ENCODE data around the gene MACIR. TPM values are rescaled to one million over a fixed set of nuclear protein-coding genes. Genes with fewer than 3 reads are reported as not detected.

The MACIR gene
- total and polyA plus RNA-seq, 2 donors from 2014 or later = 7.1 to 7.4 TPM

- no peak for TF ChIP-seq CTCF (IDR thresholded peaks at IDR 0.05; ENCODE audit: borderline replicate concordance, extremely low read depth, insufficient read depth)
- H3K9me3 ChIP-seq (ENCODE audit: control insufficient read depth in 2 of 3, insufficient read depth in 1 of 3, low read length in 3 of 3) = no peaks in the 10 kb centered on the region
- H3K27me3 ChIP-seq (ENCODE audit: control insufficient read depth, insufficient read depth, low read length) = no peaks in the 10 kb centered on the region
- FAIRE-seq (no peak), DNase-seq (no peak)
- no peak overlapping the region for H3K27ac ChIP-seq (ENCODE audit: low read depth in 2 of 2, low read length in 2 of 2)
- intact Hi-C loops (cut with DNase I) = loop anchor here (5.0 kb wide), 1 partner anchor 254 kb away; no protein-coding TSS in a partner anchor
- H3K4me1 ChIP-seq (ENCODE audit: control insufficient read depth in 2 of 3, insufficient read depth in 2 of 3, low read depth in 1 of 3, low read length in 3 of 3) = no peaks in the 10 kb centered on the region
- H3K36me3 ChIP-seq (ENCODE audit: control insufficient read depth in 2 of 3, insufficient read depth in 3 of 3, low read length in 3 of 3) = no peaks in the 10 kb centered on the region
- H3K9ac ChIP-seq (ENCODE audit: low read length in 3 of 3) = no peak overlapping the region
- no peak overlapping the region for H3K4me3 ChIP-seq (ENCODE audit: low read length in 3 of 3)
Observed at GRCh38 chr5:103228588-103228987, 30.0 kb upstream of the MACIR start.

GRCh38 chr5:103232393-103232999 is 26.1 kb upstream of the MACIR start:
- intact Hi-C loops (cut with DNase I) = no loop called here
- TF ChIP-seq CTCF (IDR thresholded peaks at IDR 0.05; ENCODE audit: borderline replicate concordance, extremely low read depth, insufficient read depth) = peak; percentile 84
- Histone ChIP-seq H3K36me3 (ENCODE audit: control insufficient read depth in 2 of 3, insufficient read depth in 3 of 3, low read length in 3 of 3) (no peaks in the 10 kb centered on the region), H3K9me3 (ENCODE audit: control insufficient read depth in 2 of 3, insufficient read depth in 1 of 3, low read length in 3 of 3) (no peaks in the 10 kb centered on the region), H3K27me3 (ENCODE audit: control insufficient read depth, insufficient read depth, low read length) (no peaks in the 10 kb centered on the region), H3K27ac (ENCODE audit: low read depth in 2 of 2, low read length in 2 of 2) (no peak overlapping the region), H3K9ac (ENCODE audit: low read length in 3 of 3) (no peak overlapping the region), H3K4me1 (ENCODE audit: control insufficient read depth in 2 of 3, insufficient read depth in 2 of 3, low read depth in 1 of 3, low read length in 3 of 3) (no peaks in the 10 kb centered on the region), H3K4me3 (ENCODE audit: low read length in 3 of 3) (no peak overlapping the region)
- peak; percentile 94 for FAIRE-seq
- peak in 1 of 5 donors; percentile 42 for DNase-seq

- H3K4me3 ChIP-seq (ENCODE audit: low read length in 3 of 3) = no peak overlapping the region
- H3K9me3 ChIP-seq (ENCODE audit: control insufficient read depth in 2 of 3, insufficient read depth in 1 of 3, low read length in 3 of 3) = no peaks in the 10 kb centered on the region
- no peak overlapping the region for H3K27ac ChIP-seq (ENCODE audit: low read depth in 2 of 2, low read length in 2 of 2)
- FAIRE-seq (no peak), DNase-seq (no peak)
- no peak overlapping the region for H3K9ac ChIP-seq (ENCODE audit: low read length in 3 of 3)
- no peak for TF ChIP-seq CTCF (IDR thresholded peaks at IDR 0.05; ENCODE audit: borderline replicate concordance, extremely low read depth, insufficient read depth)
- no peaks in the 10 kb centered on the region for H3K36me3 ChIP-seq (ENCODE audit: control insufficient read depth in 2 of 3, insufficient read depth in 3 of 3, low read length in 3 of 3)
- H3K27me3 ChIP-seq (ENCODE audit: control insufficient read depth, insufficient read depth, low read length) = no peaks in the 10 kb centered on the region
- H3K4me1 ChIP-seq (ENCODE audit: control insufficient read depth in 2 of 3, insufficient read depth in 2 of 3, low read depth in 1 of 3, low read length in 3 of 3) = no peaks in the 10 kb centered on the region
- intact Hi-C loops (cut with DNase I) = no loop called here
Observed at GRCh38 chr5:103234239-103234975, 24.2 kb upstream of the MACIR start.
